ENCODE data around the gene CTDP1. TPM values are rescaled to one million over a fixed set of nuclear protein-coding genes. Genes with fewer than 3 reads are reported as not detected.

CTDP1 gene
- total RNA-seq: 14.1 TPM

- DNase-seq: peak; percentile 97
Observed at GRCh38 chr18:79679552-79680099, at the start of gene CTDP1. CTDP1 (plus strand) TSS chr18:79679803; CDS start chr18:79679948, 145 bp downstream.

GRCh38 chr18:79630281-79631095, 49.1 kb upstream of the CTDP1 start:
- DNase-seq: no peak

GRCh38 chr18:79631096-79631507, 48.5 kb upstream of the CTDP1 start:
- no peak for DNase-seq

- no peak for DNase-seq
Observed at GRCh38 chr18:79631761-79632446, 47.7 kb upstream of the CTDP1 start.

GRCh38 chr18:79632765-79633164, 46.8 kb upstream of the CTDP1 start:
- no peak for DNase-seq

DNA sequence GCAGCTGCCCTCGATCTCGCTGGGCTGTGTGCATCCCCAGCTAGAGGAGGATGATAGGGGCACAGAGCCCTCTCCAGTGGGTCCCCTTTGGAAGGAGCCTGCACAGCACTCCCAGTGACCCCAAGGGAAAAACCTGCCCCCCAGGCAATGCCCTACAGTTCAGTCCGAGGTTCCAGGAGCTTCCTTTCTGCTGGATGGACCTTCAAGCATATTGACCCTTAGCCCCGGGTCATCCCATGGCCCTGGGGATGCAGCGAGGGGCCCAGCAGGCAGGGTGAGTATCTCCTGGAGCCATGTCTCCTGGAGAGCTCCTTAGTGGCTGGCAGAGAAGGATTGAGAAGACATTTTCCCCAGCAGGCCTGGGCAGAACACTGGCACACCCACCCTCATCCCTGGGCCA, 45.4 kb upstream of the CTDP1 start:
- DNase-seq: no peak

DNA sequence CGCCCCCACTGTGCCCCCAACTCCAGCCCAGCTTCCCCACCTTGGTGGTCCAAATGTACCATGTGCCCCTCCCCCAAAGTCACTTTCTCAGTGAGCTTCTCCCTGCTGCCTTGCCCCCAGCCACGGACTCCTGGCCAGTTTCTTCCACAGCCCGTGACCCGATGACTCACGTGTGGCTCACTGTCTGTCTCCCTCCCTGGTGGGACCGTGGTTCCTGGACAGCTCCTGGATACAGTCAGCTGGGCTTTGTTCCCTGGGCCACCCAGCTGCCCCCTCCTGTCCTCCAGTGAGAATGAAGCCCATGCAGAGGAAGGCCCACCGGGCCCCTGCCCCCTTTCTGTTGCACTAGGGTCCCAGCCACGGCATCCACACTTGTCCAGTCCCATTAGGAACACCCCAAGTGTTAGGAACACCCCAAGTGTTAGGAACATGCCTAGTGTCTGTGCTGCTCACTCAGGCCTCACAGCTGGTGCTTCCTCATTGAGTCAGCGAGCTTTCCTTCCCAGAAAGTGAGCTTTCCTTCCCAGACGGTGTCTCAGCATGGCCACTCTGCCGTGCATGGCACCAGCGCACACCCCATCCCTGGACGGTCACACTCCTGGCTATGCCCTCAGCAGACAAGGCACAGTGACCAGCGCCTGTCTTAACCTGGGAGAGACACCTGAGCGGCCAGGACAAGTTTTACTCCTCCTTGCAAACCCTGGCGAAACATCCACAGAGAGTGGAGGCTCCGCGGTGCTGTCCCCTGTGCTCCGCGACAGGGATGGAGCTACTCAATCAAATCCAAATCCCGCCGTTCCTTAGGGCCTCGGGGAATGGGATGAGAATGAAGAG, 44.8 kb upstream of the CTDP1 start:
- no peak for DNase-seq

GRCh38 chr18:79635427-79635726, 44.2 kb upstream of the CTDP1 start:
- no peak for DNase-seq

GRCh38 chr18:79637181-79637920, 42.3 kb upstream of the CTDP1 start:
- no peak for DNase-seq

GRCh38 chr18:79637921-79638909, 41.4 kb upstream of the CTDP1 start:
- no peak for DNase-seq

DNA sequence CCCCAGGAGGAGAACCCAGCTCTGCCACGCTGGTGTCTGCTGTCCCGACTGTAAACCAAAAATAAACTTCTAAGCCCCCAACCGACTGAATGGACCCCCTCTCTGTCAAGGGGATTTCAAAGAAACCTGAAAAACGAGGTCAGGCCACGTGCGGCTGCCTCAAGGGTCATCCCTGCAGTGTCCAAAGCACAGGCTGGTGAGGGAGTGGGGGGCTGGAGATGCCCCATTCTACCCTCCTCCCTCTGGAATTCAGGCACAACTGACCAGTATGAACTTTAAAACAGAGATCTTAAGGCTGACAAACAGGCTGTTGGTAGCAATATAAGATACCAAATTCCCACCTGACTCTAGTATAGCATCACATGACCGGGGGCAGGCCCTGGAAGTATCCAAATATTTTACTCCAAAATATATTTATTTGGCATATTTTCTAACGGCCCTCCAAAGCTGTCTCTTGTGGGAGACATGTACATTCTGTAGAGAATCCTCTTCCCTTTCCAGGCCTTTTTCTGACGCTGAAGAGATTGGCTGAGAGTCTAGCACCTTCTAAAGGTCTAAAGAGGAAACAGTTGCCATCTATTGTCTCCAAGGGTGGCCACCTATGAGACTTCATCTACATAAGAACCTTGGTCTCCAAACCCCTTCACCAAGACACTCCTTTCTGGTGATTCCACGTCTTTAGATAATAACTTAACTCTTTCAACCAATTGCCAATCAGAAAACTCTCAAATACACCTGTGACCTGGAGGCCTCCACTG, 40.4 kb upstream of the CTDP1 start:
- DNase-seq: no peak

- DNase-seq: no peak
Observed at GRCh38 chr18:79640064-79640672, 39.4 kb upstream of the CTDP1 start.

DNA sequence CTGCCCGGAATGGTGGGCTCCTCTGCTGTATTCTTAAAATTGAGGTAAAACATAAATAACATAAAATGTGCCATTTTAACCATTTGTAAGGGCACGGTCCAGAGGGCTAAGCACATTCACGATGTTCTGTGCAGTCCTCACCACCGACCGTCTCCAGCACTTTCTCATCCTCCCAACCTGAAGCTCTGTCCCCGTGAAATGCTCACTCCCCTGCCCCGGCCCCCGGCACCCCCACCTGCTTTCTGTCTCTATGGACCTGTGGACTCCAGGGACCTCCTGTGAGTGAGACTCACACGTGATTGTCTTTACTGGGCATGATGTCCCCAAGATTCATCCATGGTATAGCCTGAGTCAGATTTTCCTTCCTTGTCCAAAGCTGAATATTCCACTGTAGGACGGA, 38.7 kb upstream of the CTDP1 start:
- DNase-seq: no peak

- DNase-seq: no peak
Observed at GRCh38 chr18:79641722-79642497, 37.7 kb upstream of the CTDP1 start.

DNA sequence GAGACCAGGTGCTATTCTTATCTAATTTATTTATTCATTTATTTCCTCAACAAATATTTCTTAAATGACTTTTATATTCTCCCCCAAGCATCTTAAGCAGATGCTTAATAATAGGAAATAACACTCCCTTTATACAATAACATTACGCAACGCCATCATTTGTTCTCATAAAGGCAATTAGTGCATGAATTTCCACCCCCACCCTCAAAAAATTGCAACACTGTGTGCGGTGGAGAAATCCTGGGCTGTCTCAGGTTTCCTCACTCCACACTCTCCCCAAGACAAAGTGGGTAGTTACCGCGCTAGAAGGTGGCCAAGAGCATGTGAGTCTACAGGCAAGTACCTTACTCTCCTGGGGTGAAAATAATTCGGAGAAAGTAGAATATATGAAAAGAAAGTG, 37.0 kb upstream of the CTDP1 start:
- DNase-seq: no peak

- DNase-seq: no peak
Observed at GRCh38 chr18:79643054-79643984, 36.3 kb upstream of the CTDP1 start.

GRCh38 chr18:79644006-79644665, 35.5 kb upstream of the CTDP1 start:
- DNase-seq: peak; percentile 35

All from skin of body (tissue), 2 donors.